Neural cell (in vitro differentiated cells): ENCODE data around the gene TGM5. TPM values are rescaled to one million over a fixed set of nuclear protein-coding genes. Genes with fewer than 3 reads are reported as not detected.

Experiments used
- H2AFZ ChIP-seq: fragments of 200-600, 300-800 bp; sonication (generic), shearing (Covaris generic); 2 replicates; pipeline ENCODE4 v1.6.0; 2014; ENCODE audit warnings: low read depth, mild to moderate bottlenecking, antibody characterized with exemption, low read length, moderate library complexity
- H3F3A ChIP-seq: fragments of 200-600 bp; shearing (Covaris generic); 2 replicates; pipeline ENCODE4 v1.6.1; 2016; ENCODE audit warnings: mild to moderate bottlenecking, moderate library complexity, mixed read lengths, antibody characterized with exemption, low read length; ENCODE audit not compliant: insufficient read depth, poor library complexity, severe bottlenecking
- H3K27ac ChIP-seq: fragments of 200-600, 300-800 bp; sonication (generic), shearing (Covaris generic); 2 replicates; pipeline ENCODE4 v1.5.1; 2014; ENCODE audit warnings: mild to moderate bottlenecking, low read length, moderate library complexity
- H3K27me3 ChIP-seq: fragments of 300-800, 200-600 bp; sonication (generic), shearing (Covaris generic); 2 replicates; pipeline ENCODE4 v1.6.0; 2014; ENCODE audit warnings: mild to moderate bottlenecking, low read depth, low read length, moderate library complexity; ENCODE audit not compliant: insufficient read depth
- H3K36me3 ChIP-seq: fragments of 300-800, 200-600 bp; sonication (generic), shearing (Covaris generic); 2 replicates; pipeline ENCODE4 v1.5.1; 2014; ENCODE audit warnings: mild to moderate bottlenecking, antibody characterized with exemption, low read length, moderate library complexity; ENCODE audit not compliant: insufficient read depth
- H3K4me2 ChIP-seq: fragments of 300-800, 200-600 bp; sonication (generic), shearing (Covaris generic); 2 replicates; pipeline ENCODE4 v1.6.0; 2014; ENCODE audit warnings: mild to moderate bottlenecking, low read length
- H3K4me3 ChIP-seq: fragments of 300-800, 200-600 bp; sonication (generic), shearing (Covaris generic); 2 replicates; pipeline ENCODE4 v1.5.1; 2014; ENCODE audit warnings: mild to moderate bottlenecking, low read length, moderate library complexity
- H3K79me2 ChIP-seq: fragments of 200-600 bp; shearing (Covaris generic); replicated peaks from 2 replicates; pipeline ENCODE4 v1.6.0; 2014; ENCODE audit warnings: mild to moderate bottlenecking, low read length, moderate library complexity; ENCODE audit not compliant: insufficient read depth
- H3K9ac ChIP-seq: fragments of 300-800, 200-600 bp; sonication (generic), shearing (Covaris generic); 2 replicates; pipeline ENCODE4 v1.6.1; 2016; ENCODE audit warnings: mild to moderate bottlenecking, low read length, mixed read lengths
- H3K9me2 ChIP-seq: fragments of 200-600 bp; shearing (Covaris generic); 2 replicates; pipeline ENCODE4 v1.6.1; 2016; ENCODE audit warnings: mild to moderate bottlenecking, low read length, mixed read lengths; ENCODE audit not compliant: insufficient read depth
- H3K9me3 ChIP-seq: fragments of 200-600, 300-800 bp; sonication (generic), shearing (Covaris generic); 2 replicates; pipeline ENCODE4 v1.6.1; 2016; ENCODE audit warnings: mild to moderate bottlenecking, mixed run types, low read length, moderate library complexity, mixed read lengths
- H4K20me1 ChIP-seq: fragments of 200-600 bp; shearing (Covaris generic); 2 replicates; pipeline ENCODE4 v1.6.1; 2016; ENCODE audit warnings: mild to moderate bottlenecking, mixed run types; ENCODE audit not compliant: insufficient read depth
- EP300 ChIP-seq: fragments of 450-650 bp; conservative IDR thresholded peaks from 2 replicates; pipeline ENCODE4 v1.6.1; 2014; ENCODE audit warnings: antibody characterized with exemption, mild to moderate bottlenecking, moderate library complexity; ENCODE audit not compliant: poor library complexity, severe bottlenecking
- EZH2 ChIP-seq: fragments of 200-600, 300-800 bp; shearing (Covaris generic), sonication (generic); IDR thresholded peaks from 2 replicates; pipeline ENCODE4 v1.6.1; 2014; ENCODE audit warnings: antibody characterized with exemption, low read length, borderline replicate concordance, mild to moderate bottlenecking; ENCODE audit not compliant: insufficient read depth, poor library complexity, severe bottlenecking
- MXI1 ChIP-seq: fragments of 450-650 bp; conservative IDR thresholded peaks from 2 replicates; pipeline ENCODE4 v1.6.1; 2014; ENCODE audit warnings: antibody characterized with exemption, mild to moderate bottlenecking; ENCODE audit not compliant: poor library complexity, severe bottlenecking
- POLR2AphosphoS5 ChIP-seq: IDR thresholded peaks from 2 replicates; pipeline ENCODE4 v1.6.1; 2012
- RAD21 ChIP-seq: fragments of 450-650 bp; conservative IDR thresholded peaks from 2 replicates; pipeline ENCODE4 v1.6.1; 2014; ENCODE audit warnings: antibody characterized with exemption, mild to moderate bottlenecking, moderate library complexity
- SMC3 ChIP-seq: fragments of 450-650 bp; conservative IDR thresholded peaks from 2 replicates; pipeline ENCODE4 v1.6.1; 2014; ENCODE audit warnings: antibody characterized with exemption, mild to moderate bottlenecking, moderate library complexity; ENCODE audit not compliant: poor library complexity
- TAF1 ChIP-seq: IDR thresholded peaks from 2 replicates; pipeline ENCODE4 v1.6.1; 2012; ENCODE audit warnings: low read depth
- polyA plus RNA-seq: library from polyadenylated mRNA; depleted of rRNA; stranded (reverse); fragments of >200 nt; gene quantifications from 2 replicates; pipeline ENCODE4 v1.2.3, GENCODE V29; 2014
- TF ChIP-seq, protein P1 (sequence below): IDR thresholded peaks from 2 replicates; pipeline ENCODE4 v1.6.1; 2012; ENCODE audit warnings: borderline replicate concordance
- TF ChIP-seq, protein P2 (sequence below): fragments of 450-650 bp; IDR thresholded peaks from 2 replicates; pipeline ENCODE4 v1.5.1; 2014; ENCODE audit warnings: antibody characterized with exemption, mild to moderate bottlenecking, moderate library complexity; ENCODE audit not compliant: poor library complexity, severe bottlenecking

Gene TGM5
- polyA plus RNA-seq, 1 donor from 2014 or later = not detected

DNA sequence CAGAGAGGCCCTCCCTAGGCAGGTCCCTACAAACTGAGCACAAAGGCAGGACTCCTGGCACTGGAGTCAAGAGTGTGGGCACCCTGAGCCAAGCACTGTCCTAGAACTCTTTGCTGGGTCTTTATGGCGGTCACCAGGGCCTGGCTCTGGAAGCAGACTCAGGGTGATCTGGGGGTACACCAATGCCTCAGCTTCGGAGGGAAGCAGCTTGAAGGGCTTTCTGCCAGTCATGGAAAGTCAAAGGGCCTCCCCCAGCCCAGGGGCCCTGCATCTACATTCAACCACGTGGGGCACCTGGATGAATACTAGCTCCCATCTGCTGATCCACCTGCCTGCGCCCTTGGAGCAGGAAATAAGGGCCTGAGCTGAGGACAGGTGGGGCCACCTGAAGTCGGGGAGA, 53.3 kb downstream of the TGM5 start:
- H3K9me2 ChIP-seq = no peaks in the 10 kb centered on the region
- H3K27ac ChIP-seq = no peak overlapping the region
- H3K9ac ChIP-seq = no peak overlapping the region
- H2AFZ ChIP-seq = no peak overlapping the region
- no peaks in the 10 kb centered on the region for H3K36me3 ChIP-seq
- no peaks in the 10 kb centered on the region for H3K79me2 ChIP-seq
- no peak overlapping the region for H3K4me2 ChIP-seq
- H3K4me3 ChIP-seq = no peak overlapping the region
- no peaks in the 10 kb centered on the region for H3K27me3 ChIP-seq
- no peaks in the 10 kb centered on the region for H3F3A ChIP-seq
- H4K20me1 ChIP-seq = no peaks in the 10 kb centered on the region
- TF ChIP-seq POLR2AphosphoS5 = no peak
- no peaks in the 10 kb centered on the region for H3K9me3 ChIP-seq

DNA sequence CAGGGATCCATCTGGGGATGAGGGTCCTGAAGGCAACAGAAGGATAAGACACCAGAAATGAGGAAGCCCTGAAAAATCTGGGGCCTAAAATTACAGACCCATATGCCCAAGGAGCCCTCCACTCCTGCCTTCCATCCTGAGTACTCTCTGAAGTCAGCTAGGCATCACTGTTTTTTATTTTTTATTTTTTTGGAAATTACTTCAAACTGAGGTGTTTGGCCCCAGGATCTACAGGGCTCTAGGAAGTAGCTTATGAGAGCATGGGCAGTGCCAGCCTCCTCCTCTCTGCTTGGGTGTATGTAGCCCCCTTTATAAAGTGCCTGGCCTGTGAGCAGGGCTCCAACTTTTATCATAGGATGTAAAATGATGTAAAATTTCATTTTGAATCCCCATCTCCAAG, 53.8 kb downstream of the TGM5 start:
- H3K4me3 ChIP-seq = no peak overlapping the region
- H3K27ac ChIP-seq = no peak overlapping the region
- H4K20me1 ChIP-seq = no peaks in the 10 kb centered on the region
- H3K27me3 ChIP-seq = no peaks in the 10 kb centered on the region
- no peak overlapping the region for H3K9ac ChIP-seq
- no peaks in the 10 kb centered on the region for H3K9me3 ChIP-seq
- H3K4me2 ChIP-seq = no peak overlapping the region
- H3K36me3 ChIP-seq = no peaks in the 10 kb centered on the region
- H3K9me2 ChIP-seq = no peaks in the 10 kb centered on the region
- H2AFZ ChIP-seq = no peak overlapping the region
- H3K79me2 ChIP-seq = no peaks in the 10 kb centered on the region
- H3F3A ChIP-seq = no peaks in the 10 kb centered on the region
- TF ChIP-seq TAF1 (no peak), EZH2 (no peak), MXI1 (no peak), RAD21 (no peak)

DNA sequence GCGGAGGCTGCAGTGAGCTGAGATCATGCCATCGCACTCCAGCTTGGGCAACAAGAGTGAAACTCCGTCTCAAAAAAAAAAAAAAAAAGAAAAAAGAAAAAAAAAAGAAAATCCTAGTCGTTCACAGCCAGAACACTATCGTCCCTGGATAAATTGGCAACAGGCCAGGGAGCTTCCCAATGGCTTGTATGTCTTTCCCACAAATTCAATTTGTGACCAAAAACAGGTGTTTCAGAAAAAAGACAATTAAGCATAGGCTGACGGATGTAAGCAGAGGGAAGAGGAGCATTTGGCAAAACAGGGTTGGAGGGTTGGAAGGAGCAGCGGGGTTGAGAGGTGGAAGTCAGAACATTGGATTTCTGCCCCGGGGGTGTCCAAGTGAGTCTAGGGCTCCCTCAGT, 54.4 kb downstream of the TGM5 start:
- Histone ChIP-seq H3K27ac (no peak overlapping the region), H3K9me3 (no peaks in the 10 kb centered on the region), H3K27me3 (no peaks in the 10 kb centered on the region), H3K4me2 (no peak overlapping the region), H2AFZ (no peak overlapping the region), H3K36me3 (no peaks in the 10 kb centered on the region), H3F3A (no peaks in the 10 kb centered on the region), H3K4me3 (no peak overlapping the region), H3K79me2 (no peaks in the 10 kb centered on the region), H3K9ac (no peak overlapping the region), H3K9me2 (no peaks in the 10 kb centered on the region), H4K20me1 (no peaks in the 10 kb centered on the region)
- TF ChIP-seq, protein P1, sequence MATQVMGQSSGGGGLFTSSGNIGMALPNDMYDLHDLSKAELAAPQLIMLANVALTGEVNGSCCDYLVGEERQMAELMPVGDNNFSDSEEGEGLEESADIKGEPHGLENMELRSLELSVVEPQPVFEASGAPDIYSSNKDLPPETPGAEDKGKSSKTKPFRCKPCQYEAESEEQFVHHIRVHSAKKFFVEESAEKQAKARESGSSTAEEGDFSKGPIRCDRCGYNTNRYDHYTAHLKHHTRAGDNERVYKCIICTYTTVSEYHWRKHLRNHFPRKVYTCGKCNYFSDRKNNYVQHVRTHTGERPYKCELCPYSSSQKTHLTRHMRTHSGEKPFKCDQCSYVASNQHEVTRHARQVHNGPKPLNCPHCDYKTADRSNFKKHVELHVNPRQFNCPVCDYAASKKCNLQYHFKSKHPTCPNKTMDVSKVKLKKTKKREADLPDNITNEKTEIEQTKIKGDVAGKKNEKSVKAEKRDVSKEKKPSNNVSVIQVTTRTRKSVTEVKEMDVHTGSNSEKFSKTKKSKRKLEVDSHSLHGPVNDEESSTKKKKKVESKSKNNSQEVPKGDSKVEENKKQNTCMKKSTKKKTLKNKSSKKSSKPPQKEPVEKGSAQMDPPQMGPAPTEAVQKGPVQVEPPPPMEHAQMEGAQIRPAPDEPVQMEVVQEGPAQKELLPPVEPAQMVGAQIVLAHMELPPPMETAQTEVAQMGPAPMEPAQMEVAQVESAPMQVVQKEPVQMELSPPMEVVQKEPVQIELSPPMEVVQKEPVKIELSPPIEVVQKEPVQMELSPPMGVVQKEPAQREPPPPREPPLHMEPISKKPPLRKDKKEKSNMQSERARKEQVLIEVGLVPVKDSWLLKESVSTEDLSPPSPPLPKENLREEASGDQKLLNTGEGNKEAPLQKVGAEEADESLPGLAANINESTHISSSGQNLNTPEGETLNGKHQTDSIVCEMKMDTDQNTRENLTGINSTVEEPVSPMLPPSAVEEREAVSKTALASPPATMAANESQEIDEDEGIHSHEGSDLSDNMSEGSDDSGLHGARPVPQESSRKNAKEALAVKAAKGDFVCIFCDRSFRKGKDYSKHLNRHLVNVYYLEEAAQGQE = no peak
- no peak for TF ChIP-seq EZH2
- no peak for TF ChIP-seq POLR2AphosphoS5
- TF ChIP-seq, protein P2, sequence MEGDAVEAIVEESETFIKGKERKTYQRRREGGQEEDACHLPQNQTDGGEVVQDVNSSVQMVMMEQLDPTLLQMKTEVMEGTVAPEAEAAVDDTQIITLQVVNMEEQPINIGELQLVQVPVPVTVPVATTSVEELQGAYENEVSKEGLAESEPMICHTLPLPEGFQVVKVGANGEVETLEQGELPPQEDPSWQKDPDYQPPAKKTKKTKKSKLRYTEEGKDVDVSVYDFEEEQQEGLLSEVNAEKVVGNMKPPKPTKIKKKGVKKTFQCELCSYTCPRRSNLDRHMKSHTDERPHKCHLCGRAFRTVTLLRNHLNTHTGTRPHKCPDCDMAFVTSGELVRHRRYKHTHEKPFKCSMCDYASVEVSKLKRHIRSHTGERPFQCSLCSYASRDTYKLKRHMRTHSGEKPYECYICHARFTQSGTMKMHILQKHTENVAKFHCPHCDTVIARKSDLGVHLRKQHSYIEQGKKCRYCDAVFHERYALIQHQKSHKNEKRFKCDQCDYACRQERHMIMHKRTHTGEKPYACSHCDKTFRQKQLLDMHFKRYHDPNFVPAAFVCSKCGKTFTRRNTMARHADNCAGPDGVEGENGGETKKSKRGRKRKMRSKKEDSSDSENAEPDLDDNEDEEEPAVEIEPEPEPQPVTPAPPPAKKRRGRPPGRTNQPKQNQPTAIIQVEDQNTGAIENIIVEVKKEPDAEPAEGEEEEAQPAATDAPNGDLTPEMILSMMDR = no peak
- no peak for TF ChIP-seq RAD21
- TF ChIP-seq EP300 = no peak
- no peak for TF ChIP-seq MXI1
- no peak for TF ChIP-seq SMC3
- TF ChIP-seq TAF1 = no peak
